ENCODE results near the gene EID3. TPM values are rescaled to one million over a fixed set of nuclear protein-coding genes. Genes with fewer than 3 reads are reported as not detected.
A peak's percentile ranks its signal among the peaks of the same experiment; 100 is the strongest.

EID3 gene
- polyA plus RNA-seq, 3 donors: 0.64 to 1.0 (median 0.65) TPM

- no peaks in the 10 kb centered on the region for H3K9me3 ChIP-seq (replicated peaks in 1 of 2; ENCODE audit: control insufficient read depth in 1 of 2, insufficient read depth in 1 of 2, low read length in 2 of 2)
- peaks cover 5 to 6% of the 10 kb centered on the region in 2 donors for H3K4me1 ChIP-seq (ENCODE audit: control insufficient read depth in 1 of 2, insufficient read depth in 2 of 2, low read length in 2 of 2)
- Mint-ChIP-seq H3K9me3 (no peaks in the 10 kb centered on the region), H3K36me3 (peaks cover 72 to 80% of the 10 kb centered on the region in 2 donors), H3K4me1 (peaks cover 7% of the 10 kb centered on the region), H3K27ac (peak overlapping the region in 1 of 7 donors; percentile 70), H3K27me3 (ENCODE audit: low read depth in 3 of 3) (no peaks in the 10 kb centered on the region), H3K4me3 (no peak overlapping the region)
- no peak overlapping the region for H2AFZ ChIP-seq (ENCODE audit: insufficient read depth, low read depth, low read length, poor library complexity, severe bottlenecking)
- DNase-seq: no peak
- WGBS (ENCODE audit: insufficient coverage): 83% methylated on average over 4 of the region's 10 CpGs
- TF ChIP-seq CTCF (IDR thresholded peaks at IDR 0.05): no peak
- no peak overlapping the region for H3K4me3 ChIP-seq (replicated peaks in 1 of 3; ENCODE audit: low read depth in 2 of 3, low read length in 3 of 3)
- H3K9ac ChIP-seq (ENCODE audit: insufficient read depth, low read length, poor library complexity, severe bottlenecking): no peak overlapping the region
- H3K79me2 ChIP-seq (ENCODE audit: insufficient read depth, low read length): peaks cover 8% of the 10 kb centered on the region
- H3K36me3 ChIP-seq (replicated peaks in 1 of 2; ENCODE audit: control insufficient read depth in 1 of 2, insufficient read depth in 2 of 2, low read length in 2 of 2): peaks cover 87 to 98% of the 10 kb centered on the region in 2 donors
- no peak overlapping the region for H3K4me2 ChIP-seq (replicated peaks; ENCODE audit: extremely low read depth, low read length, poor library complexity, severe bottlenecking)
- H3K27ac ChIP-seq (ENCODE audit: low read depth in 1 of 2, low read length in 2 of 2): no peak overlapping the region
- intact Hi-C loops (cut with micrococcal nuclease): no loop called here
- no peaks in the 10 kb centered on the region for H3K27me3 ChIP-seq (ENCODE audit: control insufficient read depth in 2 of 2, insufficient read depth in 2 of 2, low read length in 2 of 2)
- H4K20me1 ChIP-seq (ENCODE audit: insufficient read depth, low read length): peaks cover 28% of the 10 kb centered on the region
These were observed 12.0 kb downstream of the EID3 start for GRCh38 chr12:104315326-104316224.

GRCh38 chr12:104316936-104317335 lies 13.4 kb downstream of the EID3 start:
- H3K27me3 Mint-ChIP-seq (ENCODE audit: low read depth in 3 of 3): no peaks in the 10 kb centered on the region
- H3K27me3 ChIP-seq (ENCODE audit: control insufficient read depth in 2 of 2, insufficient read depth in 2 of 2, low read length in 2 of 2): no peaks in the 10 kb centered on the region
- no peak overlapping the region for H3K9ac ChIP-seq (ENCODE audit: insufficient read depth, low read length, poor library complexity, severe bottlenecking)
- peaks cover 27% of the 10 kb centered on the region for H4K20me1 ChIP-seq (ENCODE audit: insufficient read depth, low read length)
- H3K36me3 Mint-ChIP-seq: peaks cover 76 to 85% of the 10 kb centered on the region in 2 donors
- TF ChIP-seq CTCF (IDR thresholded peaks at IDR 0.05): no peak
- H3K4me3 ChIP-seq (replicated peaks in 1 of 3; ENCODE audit: low read depth in 2 of 3, low read length in 3 of 3): no peak overlapping the region
- H3K4me3 Mint-ChIP-seq: no peak overlapping the region
- H3K36me3 ChIP-seq (replicated peaks in 1 of 2; ENCODE audit: control insufficient read depth in 1 of 2, insufficient read depth in 2 of 2, low read length in 2 of 2): peaks cover 88 to 99% of the 10 kb centered on the region in 2 donors
- no peak for DNase-seq
- H3K9me3 Mint-ChIP-seq: no peaks in the 10 kb centered on the region
- H3K4me2 ChIP-seq (replicated peaks; ENCODE audit: extremely low read depth, low read length, poor library complexity, severe bottlenecking): no peak overlapping the region
- peaks cover 7% of the 10 kb centered on the region for H3K4me1 Mint-ChIP-seq
- peaks cover 5 to 6% of the 10 kb centered on the region in 2 donors for H3K4me1 ChIP-seq (ENCODE audit: control insufficient read depth in 1 of 2, insufficient read depth in 2 of 2, low read length in 2 of 2)
- H3K27ac Mint-ChIP-seq: no peak overlapping the region
- intact Hi-C loops (cut with micrococcal nuclease): no loop called here
- no peak overlapping the region for H2AFZ ChIP-seq (ENCODE audit: insufficient read depth, low read depth, low read length, poor library complexity, severe bottlenecking)
- H3K9me3 ChIP-seq (replicated peaks in 1 of 2; ENCODE audit: control insufficient read depth in 1 of 2, insufficient read depth in 1 of 2, low read length in 2 of 2): no peaks in the 10 kb centered on the region
- H3K79me2 ChIP-seq (ENCODE audit: insufficient read depth, low read length): no peaks in the 10 kb centered on the region
- no peak overlapping the region for H3K27ac ChIP-seq (ENCODE audit: low read depth in 1 of 2, low read length in 2 of 2)
